Measurements from ENCODE around the gene TH.

GRCh38 chr11:2214527-2215229 lies 43.1 kb upstream of the TH start:
- TF ChIP-seq CTCF (IDR thresholded peaks at IDR 0.05 in 8 of 11, conservative IDR thresholded peaks at IDR 0.05 in 3 of 11): no peak
- TF ChIP-seq POLR2A (IDR thresholded peaks at IDR 0.05): no peak
- no peak for TF ChIP-seq POLR2AphosphoS5 (IDR thresholded peaks at IDR 0.05)

Measured in spleen (tissue), 7 donors.